HG03025 (cell line): ENCODE measurements around the gene RHCG.
A peak's percentile ranks its signal among the peaks of the same experiment; 100 is the strongest.

Source experiments
- ATAC-seq: cut with Tn5 transposase; IDR thresholded peaks from one replicate; pipeline ENCODE4 v1.9.1; 2021; ENCODE audit warnings: mild to moderate bottlenecking, moderate library complexity; ENCODE audit not compliant: unreplicated experiment, low FRiP score

Gene RHCG

DNA sequence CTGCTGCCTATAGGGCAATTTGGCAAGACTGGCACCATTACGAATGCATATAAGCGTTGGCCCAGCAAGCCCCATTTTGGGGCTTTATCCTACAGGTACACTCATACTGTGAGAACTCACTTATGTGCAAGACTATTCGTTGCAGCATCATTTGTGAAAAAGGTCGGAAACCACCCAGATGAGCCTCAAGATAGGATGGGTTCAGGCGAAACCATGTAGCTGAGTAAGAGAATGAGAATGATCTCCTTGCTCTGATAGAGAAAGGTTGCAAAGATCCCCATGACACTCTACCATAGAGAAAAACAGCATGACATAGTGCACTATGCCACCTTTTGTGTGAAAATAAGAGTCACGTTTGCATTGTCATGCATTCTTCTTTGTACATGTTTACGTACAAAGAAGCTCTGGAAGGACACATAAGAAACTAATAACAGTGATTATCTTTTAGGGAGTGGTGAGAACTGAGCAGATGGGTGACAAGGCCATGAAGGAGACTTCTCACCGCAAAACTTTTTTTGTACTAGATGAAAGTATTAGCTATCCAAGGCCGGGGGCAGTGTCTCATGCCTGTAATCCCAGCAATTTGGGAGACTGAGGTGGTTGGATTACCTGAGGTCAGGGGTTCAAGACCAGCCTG, 50.0 kb downstream of the RHCG start:
- no peak for ATAC-seq

DNA sequence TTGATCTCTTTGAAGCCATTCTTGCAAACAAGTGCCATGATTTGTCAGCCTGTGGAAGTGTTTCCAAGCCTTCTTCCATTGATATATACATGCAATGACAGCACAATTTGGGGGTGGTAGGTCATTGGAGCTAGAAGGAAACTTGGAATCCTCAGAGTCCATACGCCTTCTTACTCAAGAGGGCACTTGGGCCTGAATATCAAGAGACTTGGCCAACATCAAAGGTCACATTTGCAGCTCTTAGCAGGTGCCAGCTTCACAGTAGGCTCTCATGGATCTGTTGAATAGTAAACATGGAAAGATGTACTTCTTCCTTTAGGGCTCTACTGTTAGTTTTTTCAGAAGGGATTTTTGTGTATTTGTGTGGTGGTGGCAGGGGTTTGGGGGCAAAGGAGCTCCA, 50.9 kb downstream of the RHCG start:
- no peak for ATAC-seq

DNA sequence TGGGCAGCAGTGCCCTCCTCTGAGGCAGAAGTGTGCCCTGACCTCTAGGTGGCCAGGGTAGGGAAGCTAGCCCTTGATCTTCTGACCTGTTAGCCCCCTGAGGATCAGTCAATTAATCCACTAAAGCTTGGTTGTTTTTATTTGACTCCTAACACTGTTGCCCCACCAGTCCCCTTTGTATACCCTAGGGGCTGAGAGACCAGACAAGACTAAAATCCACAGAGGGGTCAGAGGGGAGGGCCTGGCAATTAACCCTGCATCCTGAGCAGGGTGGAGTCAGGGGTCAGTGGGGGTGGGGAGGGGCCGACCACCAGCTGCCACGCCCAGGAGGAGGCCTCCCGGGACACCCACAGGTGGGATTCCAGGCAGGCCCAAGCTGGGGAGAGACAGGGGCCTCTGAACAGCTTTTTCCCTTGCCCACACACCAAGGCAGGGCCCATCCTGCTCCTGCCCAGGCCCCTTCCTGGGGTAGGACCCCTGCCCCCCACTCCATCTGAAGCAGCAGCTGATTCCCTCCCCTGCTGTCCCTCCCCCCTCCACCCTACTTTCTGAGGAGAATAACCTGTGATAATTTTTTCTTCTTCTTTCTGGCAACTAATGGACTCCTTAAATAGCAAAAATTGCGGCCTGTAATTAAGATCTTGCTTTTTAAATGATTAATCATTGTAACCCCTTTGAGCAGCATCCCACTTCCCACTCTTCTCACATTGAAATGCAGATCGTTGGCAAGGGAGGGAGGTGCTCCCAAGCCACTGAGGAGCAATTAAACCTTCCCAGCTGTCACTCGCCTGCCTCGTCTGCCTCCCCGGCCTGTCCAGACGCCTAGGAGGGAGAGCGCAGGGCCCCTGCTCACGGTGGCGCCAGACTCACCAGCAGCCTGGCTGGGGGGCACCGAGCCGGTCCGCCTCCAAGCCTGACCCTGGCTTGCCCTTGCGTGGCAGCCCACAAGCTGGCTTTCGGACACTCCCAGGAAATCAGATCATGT, 51.9 kb downstream of the RHCG start:
- no peak for ATAC-seq

DNA sequence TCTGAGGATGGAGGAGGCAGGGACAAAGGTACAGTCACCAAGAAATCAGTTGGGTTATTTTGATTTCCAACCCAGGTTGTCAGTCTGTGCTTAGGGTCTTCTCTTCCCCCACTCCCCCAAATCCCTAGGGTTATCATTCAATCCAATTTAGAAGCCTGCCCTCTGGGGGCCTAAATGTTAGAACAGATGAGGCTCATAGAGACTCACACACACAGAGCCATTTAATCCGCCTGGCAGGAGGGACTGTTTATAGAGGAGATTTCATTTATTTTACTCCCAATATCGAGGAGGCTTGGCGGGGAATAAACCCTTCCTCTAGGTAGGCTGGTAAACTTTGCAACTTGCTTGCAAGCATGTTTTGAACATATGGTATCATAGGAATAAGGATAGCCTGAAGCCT, 52.8 kb downstream of the RHCG start:
- no peak for ATAC-seq

DNA sequence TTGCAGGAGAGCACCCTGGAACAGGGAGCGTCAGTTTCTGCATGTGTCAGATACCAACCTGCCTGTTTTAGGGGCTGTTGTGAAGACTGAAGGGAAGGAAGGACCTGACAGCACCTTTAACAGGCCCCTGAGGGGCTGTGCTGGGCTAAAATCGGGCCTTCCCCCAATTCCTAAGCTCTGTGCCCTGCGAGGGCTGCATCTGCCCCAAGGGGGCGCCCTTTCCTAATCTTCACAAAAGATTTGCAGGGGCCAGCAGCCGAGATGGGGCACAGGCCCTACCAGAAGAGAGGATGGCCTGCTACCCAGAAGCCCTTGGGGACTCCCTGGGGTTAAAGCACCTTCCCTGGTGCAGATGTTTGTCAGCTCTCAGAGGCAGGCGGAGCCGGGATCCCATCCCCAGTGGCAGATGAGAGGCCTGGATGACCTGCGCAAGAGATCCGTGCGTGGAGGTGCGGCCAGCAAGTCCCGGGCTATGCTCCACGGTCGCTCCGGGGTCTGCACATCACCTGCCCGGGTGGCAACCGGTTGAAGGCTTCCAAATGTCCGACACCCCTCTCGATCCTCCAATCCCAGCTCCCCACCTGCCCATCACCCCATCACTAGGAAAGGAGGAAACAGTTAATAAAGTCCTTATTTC, 53.6 kb downstream of the RHCG start:
- no peak for ATAC-seq

DNA sequence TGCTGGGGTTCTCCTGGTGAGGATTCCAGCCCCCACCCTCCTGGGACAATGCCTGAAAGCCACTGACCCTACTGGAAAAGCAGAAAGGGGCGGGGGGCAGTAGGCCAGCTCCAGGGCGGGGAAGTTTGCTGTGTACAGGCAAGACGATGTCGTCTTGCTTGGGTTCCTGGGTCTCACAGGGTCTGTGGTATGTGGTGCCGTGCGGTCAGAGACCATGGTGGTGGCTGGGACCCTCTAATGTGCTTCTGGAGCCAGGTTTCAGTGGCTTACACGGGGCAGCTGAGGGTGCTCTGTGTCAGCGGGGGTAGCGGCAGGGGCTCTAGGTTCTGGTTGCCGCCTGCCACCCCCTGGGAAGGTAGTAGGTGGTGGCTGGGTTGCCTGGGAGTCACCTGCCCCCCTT, 54.2 kb downstream of the RHCG start:
- ATAC-seq: no peak

DNA sequence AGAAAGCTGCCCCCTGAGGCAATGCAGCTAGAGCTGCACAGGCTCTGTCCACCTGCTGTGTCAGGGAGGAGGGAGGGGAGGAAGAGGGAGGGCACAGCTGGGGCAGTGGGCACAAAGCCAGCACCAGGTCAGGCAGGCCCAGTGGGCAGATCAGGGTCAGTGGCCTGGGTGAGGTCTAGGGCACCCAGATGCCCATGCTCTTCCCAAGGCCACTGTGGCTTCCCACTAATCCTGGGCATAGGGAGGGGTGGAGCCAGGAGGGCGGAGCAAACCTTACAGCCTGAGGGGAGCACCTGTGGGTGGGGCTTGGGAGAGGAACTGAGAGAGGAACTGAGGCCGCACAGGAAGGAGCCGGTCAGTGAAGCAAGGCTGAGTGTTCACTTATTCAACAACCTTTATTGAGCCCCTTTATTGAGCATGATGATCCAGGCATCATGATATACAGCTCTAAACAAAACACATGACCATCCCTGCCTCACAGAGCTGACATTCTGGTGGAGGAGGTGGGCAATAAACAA, 55.0 kb downstream of the RHCG start:
- peak; percentile 91 for ATAC-seq

DNA sequence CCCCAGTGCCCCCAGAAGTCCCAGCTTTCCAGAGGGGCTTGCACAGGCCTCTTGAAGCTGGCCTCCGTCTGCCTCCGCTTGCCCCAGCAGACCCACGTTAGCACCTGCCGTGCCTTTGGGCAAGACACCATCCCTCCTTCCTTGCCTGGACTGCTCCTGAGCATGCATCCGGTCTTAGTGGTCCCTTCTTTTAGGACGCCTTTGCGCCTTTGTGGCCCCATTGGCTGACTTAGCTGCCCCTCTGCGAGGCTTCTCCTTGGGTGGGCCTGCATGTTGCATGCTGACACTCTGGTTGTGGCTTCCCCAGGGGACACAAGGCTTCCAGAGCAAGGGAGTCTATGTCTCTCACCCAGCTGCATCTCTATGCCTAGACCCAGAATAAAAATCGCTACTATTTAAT, 56.6 kb downstream of the RHCG start:
- no peak for ATAC-seq

DNA sequence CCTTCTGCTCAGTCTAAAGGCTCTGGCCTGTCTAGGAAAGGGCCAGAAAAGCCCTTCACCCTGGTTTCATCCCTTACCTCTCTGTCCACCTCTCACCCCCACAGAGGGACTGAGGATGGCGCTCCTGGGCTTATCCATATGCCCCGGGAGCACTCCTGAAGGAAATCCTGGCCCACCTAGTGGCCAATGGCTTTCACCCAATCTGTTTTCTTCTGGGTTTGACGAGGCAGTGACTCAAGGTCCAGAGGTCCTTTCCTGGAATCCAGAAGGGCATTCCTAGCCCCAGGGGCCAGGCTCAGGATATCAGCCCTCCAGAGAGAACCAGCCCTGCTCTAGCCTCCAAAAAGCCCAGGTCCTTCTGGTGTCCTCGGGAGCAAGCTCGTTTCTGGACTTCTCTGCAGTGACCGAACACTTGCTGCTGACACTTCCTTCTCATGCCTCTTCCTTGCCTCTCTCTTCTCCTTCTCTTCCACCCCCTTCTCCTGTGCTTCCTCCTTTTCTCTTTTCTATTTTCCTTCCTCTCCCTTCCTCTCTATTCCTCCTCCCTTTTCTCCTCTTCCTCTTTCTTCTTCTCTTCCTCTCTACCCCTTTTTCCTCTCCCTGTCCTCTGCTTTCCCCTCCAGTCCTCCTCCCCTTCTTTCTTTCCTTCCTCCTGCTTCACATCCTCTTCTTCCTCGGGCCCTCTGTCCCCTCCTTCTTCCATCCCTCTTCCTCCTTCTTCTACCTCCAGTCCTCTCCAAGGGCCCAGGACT, 59.6 kb downstream of the RHCG start:
- ATAC-seq: no peak

DNA sequence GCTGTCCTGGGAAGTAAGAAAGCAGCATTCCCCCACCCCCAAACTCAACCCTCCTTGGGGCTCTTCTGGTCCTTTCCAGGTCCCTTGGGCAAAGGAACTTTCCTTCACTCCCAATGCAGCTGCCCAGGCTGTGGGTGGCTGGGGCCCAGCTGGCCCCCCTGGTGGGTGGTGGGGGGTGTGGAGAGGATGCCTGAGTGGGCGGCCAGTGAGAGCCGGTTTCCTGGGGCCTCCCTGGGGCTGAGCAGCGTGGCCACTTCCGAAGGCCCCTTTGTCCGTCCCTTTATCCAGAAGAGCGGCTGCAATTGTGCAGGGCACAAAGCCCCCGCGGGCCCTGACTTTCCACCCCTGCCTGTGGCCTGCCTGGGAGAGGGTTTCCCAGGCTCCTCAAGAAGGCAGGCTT, 61.0 kb downstream of the RHCG start:
- no peak for ATAC-seq

DNA sequence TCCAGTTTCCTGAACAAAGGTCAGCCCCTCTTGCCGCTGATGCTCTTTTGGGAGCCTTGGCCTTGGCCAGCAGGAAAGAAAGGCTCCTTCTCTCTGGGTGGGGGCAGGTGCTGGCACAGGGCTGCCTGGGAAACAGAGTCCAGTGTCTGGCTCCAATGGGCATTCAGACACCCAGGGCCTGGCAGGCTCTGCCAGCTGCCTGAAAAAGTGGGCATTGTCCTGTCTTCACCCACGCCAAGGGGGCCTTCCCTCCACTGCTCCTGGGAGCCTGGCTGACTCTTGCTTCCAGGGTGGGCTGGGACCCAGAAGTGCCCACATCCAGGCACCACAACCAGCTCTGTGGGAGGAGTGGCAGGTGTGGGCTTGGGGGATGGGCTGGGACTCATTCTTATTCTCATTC, 62.7 kb downstream of the RHCG start:
- no peak for ATAC-seq

DNA sequence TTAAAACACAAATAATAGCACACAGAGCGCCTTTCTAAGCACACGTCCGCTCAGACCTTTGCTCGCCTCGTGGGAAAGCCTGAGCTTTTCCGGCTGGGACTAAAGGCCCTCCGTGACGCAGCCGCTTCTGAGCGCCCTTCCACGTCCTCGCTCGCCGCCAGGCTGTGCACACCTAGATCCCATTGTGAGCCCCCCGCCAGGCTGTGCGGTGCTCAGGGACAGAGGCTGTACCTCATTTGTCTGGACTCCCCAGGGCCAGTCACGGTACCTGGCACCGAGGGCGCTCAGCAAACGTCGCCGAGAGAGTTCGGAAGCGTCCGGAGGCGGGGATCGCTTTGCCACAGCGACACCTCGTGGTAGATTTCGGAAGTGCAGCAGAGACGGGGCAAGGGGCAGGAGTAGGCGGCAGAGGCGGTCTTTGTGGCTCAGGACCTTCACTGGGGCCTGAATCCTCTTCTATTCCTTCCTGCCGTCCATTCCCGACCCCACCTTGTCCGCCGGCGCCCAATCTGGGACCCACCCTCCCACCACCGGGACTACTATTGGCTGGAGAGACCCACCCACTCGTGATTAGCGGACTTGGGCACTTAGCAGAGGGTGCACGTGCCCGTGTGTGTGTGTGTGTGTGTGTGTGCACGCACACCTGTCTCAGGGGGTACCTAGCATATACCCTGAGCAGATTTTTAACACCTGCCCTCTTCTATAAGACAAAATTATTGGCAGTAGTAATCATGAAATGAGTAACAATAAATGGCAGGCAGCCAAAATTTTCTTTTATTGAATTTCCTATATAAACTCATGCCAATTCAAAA, 65.6 kb downstream of the RHCG start:
- peak; percentile 68 for ATAC-seq

DNA sequence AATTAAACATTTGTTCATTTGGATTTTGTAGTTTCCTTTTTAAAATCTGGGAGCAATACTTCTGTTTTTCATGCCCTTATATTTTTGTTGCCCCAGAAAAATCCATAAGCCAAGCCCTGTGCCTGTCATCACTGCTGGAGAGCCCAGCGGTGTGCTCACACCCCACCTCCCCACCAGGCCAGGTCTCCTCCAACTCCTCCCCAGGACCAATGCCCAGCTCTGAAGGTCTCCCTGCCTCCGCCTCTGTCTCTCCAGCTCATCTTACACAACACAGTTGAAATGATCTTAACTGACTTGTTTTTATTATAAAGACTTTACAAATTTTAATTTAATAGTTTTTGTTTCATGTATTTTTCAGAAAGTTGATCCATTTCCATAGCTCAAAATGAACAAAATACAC, 66.4 kb downstream of the RHCG start:
- ATAC-seq: no peak

DNA sequence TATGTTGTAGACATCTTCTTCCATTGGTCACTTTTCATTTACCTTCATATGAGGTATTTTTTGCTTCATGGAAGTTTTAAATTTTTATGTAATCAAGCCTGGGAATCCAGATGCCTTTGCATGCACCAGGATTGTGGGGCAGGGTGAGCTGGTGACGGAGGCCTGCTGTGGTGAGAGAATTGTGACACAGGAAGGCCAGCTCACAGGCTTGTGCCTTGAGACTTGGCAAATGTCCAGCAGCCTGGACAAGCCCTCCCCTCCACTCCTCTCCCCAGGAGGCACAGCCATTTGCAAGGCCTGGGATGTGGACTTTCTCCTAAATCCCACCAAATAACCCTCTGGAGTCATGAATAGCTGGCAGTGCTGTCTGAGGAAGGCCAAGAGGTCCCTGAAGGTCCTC, 67.4 kb downstream of the RHCG start:
- ATAC-seq: no peak

DNA sequence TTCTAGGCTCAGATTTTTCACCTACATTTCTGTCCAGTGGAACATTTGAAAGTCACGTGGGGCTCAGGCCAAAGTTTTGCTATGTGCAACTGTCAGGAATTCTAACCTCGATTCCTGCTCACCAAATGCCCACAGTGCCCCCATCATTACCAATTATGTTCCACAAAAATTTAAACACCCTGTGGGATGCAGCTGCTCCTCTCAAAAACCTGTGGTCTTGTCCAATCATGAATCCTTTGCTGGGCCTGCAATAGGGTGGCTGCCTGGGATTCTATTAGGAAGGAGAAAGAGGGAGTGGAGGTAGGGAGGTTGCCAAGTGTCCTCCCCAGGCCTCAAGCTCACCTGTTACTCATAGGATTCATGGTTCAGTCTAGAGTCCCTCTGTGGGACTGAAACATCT, 68.1 kb downstream of the RHCG start:
- ATAC-seq: no peak

DNA sequence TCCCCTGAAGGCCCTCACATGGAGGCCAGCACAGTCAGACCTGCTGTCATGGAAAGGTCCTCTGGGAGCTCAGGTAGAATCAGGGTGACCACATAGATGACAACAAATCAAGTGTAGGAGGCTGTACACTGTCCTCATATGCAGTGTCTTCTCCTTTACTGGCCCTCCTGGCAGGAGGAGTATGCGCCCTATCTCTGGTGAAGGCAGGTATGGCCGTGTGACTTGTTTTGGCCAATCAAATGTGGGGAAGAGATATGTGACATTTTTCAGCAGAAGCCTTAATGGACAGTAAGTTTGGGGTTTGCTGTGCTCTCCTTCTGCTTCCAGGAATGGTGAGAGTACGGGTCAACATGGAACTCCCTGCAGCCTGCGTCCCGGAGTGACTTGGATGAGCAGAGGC, 69.9 kb downstream of the RHCG start:
- no peak for ATAC-seq

DNA sequence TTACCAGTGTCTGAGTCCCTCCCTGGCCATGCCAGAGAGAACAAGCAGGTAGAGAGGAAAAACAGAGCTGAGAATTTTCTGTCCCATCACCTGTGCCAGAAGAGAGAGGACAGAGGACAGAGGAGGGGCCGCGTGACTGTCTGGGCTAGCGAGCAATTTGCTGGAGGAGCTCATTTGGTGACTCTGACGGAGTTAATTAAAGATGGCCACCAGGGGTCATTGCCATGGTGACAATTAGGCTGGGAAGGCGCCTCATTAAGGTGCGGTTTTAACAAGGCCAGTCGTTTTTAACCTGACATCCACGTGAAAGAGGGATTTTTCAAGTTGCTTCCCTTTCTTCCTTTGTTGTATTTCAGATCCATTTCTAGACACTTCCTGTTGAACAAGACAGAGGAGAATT, 72.4 kb downstream of the RHCG start:
- no peak for ATAC-seq
